ENCODE results near the gene TLE2. TPM values are rescaled to one million over a fixed set of nuclear protein-coding genes. Genes with fewer than 3 reads are reported as not detected.

The TLE2 gene
- total RNA-seq, 1 experiment from 2014 or later = 6.2 TPM

GRCh38 chr19:3004522-3004921 lies 24.6 kb downstream of the TLE2 start:
- BruUV-seq (replicated peaks) = no TSS peak
- POLR2A ChIA-PET = no interaction called here

GRCh38 chr19:3003046-3003445 lies 26.0 kb downstream of the TLE2 start:
- intact Hi-C loops (cut with micrococcal nuclease; ENCODE audit: unreplicated experiment) = no loop called here
- Histone ChIP-seq H3K9me3 (ENCODE audit: control insufficient read depth, insufficient read depth, low read depth, low read length) (no peaks in the 10 kb centered on the region), H3K4me3 (ENCODE audit: low read depth in 2 of 2, low read length in 2 of 2) (no peak overlapping the region), H3K27me3 (ENCODE audit: control insufficient read depth, insufficient read depth, low read length) (no peaks in the 10 kb centered on the region), H3K36me3 (ENCODE audit: control insufficient read depth, insufficient read depth, low read length) (no peaks in the 10 kb centered on the region), H3K4me1 (ENCODE audit: control insufficient read depth, insufficient read depth, low read length) (no peaks in the 10 kb centered on the region), H3K27ac (ENCODE audit: low read length) (no peak overlapping the region)
- in situ Hi-C loops (cut with HindIII; ENCODE audit: low pct_unique_long_range_greater_than_20kb, low sequenced_read_pairs) = no loop called here
- POLR2A ChIA-PET = no interaction called here
- TF ChIP-seq, protein P1, sequence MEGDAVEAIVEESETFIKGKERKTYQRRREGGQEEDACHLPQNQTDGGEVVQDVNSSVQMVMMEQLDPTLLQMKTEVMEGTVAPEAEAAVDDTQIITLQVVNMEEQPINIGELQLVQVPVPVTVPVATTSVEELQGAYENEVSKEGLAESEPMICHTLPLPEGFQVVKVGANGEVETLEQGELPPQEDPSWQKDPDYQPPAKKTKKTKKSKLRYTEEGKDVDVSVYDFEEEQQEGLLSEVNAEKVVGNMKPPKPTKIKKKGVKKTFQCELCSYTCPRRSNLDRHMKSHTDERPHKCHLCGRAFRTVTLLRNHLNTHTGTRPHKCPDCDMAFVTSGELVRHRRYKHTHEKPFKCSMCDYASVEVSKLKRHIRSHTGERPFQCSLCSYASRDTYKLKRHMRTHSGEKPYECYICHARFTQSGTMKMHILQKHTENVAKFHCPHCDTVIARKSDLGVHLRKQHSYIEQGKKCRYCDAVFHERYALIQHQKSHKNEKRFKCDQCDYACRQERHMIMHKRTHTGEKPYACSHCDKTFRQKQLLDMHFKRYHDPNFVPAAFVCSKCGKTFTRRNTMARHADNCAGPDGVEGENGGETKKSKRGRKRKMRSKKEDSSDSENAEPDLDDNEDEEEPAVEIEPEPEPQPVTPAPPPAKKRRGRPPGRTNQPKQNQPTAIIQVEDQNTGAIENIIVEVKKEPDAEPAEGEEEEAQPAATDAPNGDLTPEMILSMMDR (IDR thresholded peaks at IDR 0.05) = no peak
- TF ChIP-seq TCF7L2 (IDR thresholded peaks at IDR 0.05; ENCODE audit: low read depth, low read length) (no peak), POLR2AphosphoS5 (IDR thresholded peaks at IDR 0.05; ENCODE audit: low read depth, low read length) (no peak), SIN3A (IDR thresholded peaks at IDR 0.05; ENCODE audit: borderline replicate concordance, insufficient read depth, low read depth, low read length) (no peak), REST (IDR thresholded peaks at IDR 0.05; ENCODE audit: insufficient read depth in 1 of 2, low read depth in 2 of 2, low read length in 1 of 2) (no peak)
- CTCF ChIA-PET = no interaction called here
- ATAC-seq (no peak), DNase-seq (ENCODE audit: low read depth, low spot score) (no peak)
- BruUV-seq (replicated peaks) = no TSS peak

More at GRCh38 chr19:3004522-3004921, 24.6 kb downstream of the TLE2 start:
- H3K4me1 ChIP-seq (ENCODE audit: control insufficient read depth, insufficient read depth, low read length) = no peaks in the 10 kb centered on the region
- CTCF ChIA-PET = interaction anchor here (0.7 kb wide), 1 partner anchor 268 kb away, joined by 5 read pairs; no protein-coding TSS in a partner anchor
- no peaks in the 10 kb centered on the region for H3K27me3 ChIP-seq (ENCODE audit: control insufficient read depth, insufficient read depth, low read length)
- H3K9me3 ChIP-seq (ENCODE audit: control insufficient read depth, insufficient read depth, low read depth, low read length) = no peaks in the 10 kb centered on the region
- no peak overlapping the region for H3K4me3 ChIP-seq (ENCODE audit: low read depth in 2 of 2, low read length in 2 of 2)
- intact Hi-C loops (cut with micrococcal nuclease; ENCODE audit: unreplicated experiment) (no loop called here), in situ Hi-C loops (cut with HindIII; ENCODE audit: low pct_unique_long_range_greater_than_20kb, low sequenced_read_pairs) (no loop called here)
- TF ChIP-seq POLR2AphosphoS5 (IDR thresholded peaks at IDR 0.05; ENCODE audit: low read depth, low read length) = no peak
- TF ChIP-seq SIN3A (IDR thresholded peaks at IDR 0.05; ENCODE audit: borderline replicate concordance, insufficient read depth, low read depth, low read length) = no peak
- no peak for TF ChIP-seq REST (IDR thresholded peaks at IDR 0.05; ENCODE audit: insufficient read depth in 1 of 2, low read depth in 2 of 2, low read length in 1 of 2)
- TF ChIP-seq, protein P1 (IDR thresholded peaks at IDR 0.05) = no peak
- TF ChIP-seq TCF7L2 (IDR thresholded peaks at IDR 0.05; ENCODE audit: low read depth, low read length) = no peak
- DNase-seq (ENCODE audit: low read depth, low spot score) (no peak), ATAC-seq (no peak)
- H3K36me3 ChIP-seq (ENCODE audit: control insufficient read depth, insufficient read depth, low read length) = no peaks in the 10 kb centered on the region
- H3K27ac ChIP-seq (ENCODE audit: low read length) = no peak overlapping the region

Measured in Panc1 (cell line).